K562 (cell line): ENCODE measurements around the gene FCSK. TPM values are rescaled to one million over a fixed set of nuclear protein-coding genes. Genes with fewer than 3 reads are reported as not detected.

Source experiments
- ATAC-seq: fragments of 200-7000 bp; cut with Tn5 transposase; 3 replicates; pipeline ENCODE4 v1.9.1; 2020; ENCODE audit warnings: moderate library complexity
- BruUV-seq: library from RNA; stranded (reverse); fragments of 400-500 nt; replicated peaks from 2 replicates; lab custom pipeline; 2021; lab: Mats Ljungman, UMichigan
- CTCF ChIA-PET: fragments of 300-600 bp; formaldehyde crosslinking; extraction: SDS; loops from one replicate; lab custom pipeline; 2021; ENCODE audit warnings: low intra/inter-chr PET ratio; lab: Yijun Ruan, JAX
- POLR2A ChIA-PET: fragments of 300-600, 350-650 bp; sonication (Branson Sonifier 250); formaldehyde crosslinking; extraction: SDS; loops from one replicate; lab custom pipeline; 2021; ENCODE audit warnings: antibody characterized with exemption, inconsistent platforms; lab: Yijun Ruan, JAX
- DNase-seq, 4 experiments: peaks; one replicate each; pipeline versions ENCODE4 v3.0.0 to v3.0.0-alpha.2; 2011 to 2018; ENCODE audit warnings: low spot score in 3 of 4, mixed read lengths in 3 of 4; ENCODE audit errors: extremely low read depth in 1 of 4
- FAIRE-seq: peaks from 2 replicates; lab custom pipeline; 2011; peaks lifted over from hg19 to GRCh38; lab: Jason Lieb, UNC
- H2AFZ ChIP-seq: 2 replicates; pipeline ENCODE4 v1.6.0; 2011; ENCODE audit warnings: low read depth, low read length, control low read depth, inconsistent platforms
- H3K27ac ChIP-seq: fragments of 200-600 bp; 3 replicates; pipeline ENCODE4 v1.8.0; 2011; ENCODE audit warnings: low read depth, mild to moderate bottlenecking, control low read depth, inconsistent platforms, low read length, moderate library complexity, mixed read lengths; ENCODE audit errors: extremely low read depth
- H3K27me3 ChIP-seq, 2 experiments: fragments of 300-600 bp in 1 of 2; 2 replicates in 1 of 2; 3 replicates in 1 of 2; pipeline versions ENCODE4 v1.6.0 to v1.8.0; 2011; ENCODE audit warnings: inconsistent platforms in 2 of 2, low read length in 2 of 2, mild to moderate bottlenecking in 1 of 2, mixed read lengths in 1 of 2, moderate library complexity in 1 of 2; ENCODE audit not compliant: control insufficient read depth in 2 of 2, insufficient read depth in 2 of 2
- H3K36me3 ChIP-seq: fragments of 300-600 bp; 3 replicates; pipeline ENCODE4 v1.8.0; 2011; ENCODE audit warnings: mild to moderate bottlenecking, low read length, inconsistent platforms; ENCODE audit not compliant: control insufficient read depth, insufficient read depth
- H3K4me1 ChIP-seq, 2 experiments: fragments of 200-600 bp in 1 of 2; replicated peaks in 1 of 2; 2 replicates in 1 of 2; 3 replicates in 1 of 2; pipeline versions ENCODE4 v1.5.1 to v1.8.0; 2011; ENCODE audit warnings: inconsistent platforms in 2 of 2, low read length in 2 of 2, mild to moderate bottlenecking in 1 of 2, mixed read lengths in 1 of 2, moderate library complexity in 1 of 2; ENCODE audit not compliant: control insufficient read depth in 2 of 2, insufficient read depth in 2 of 2
- H3K4me2 ChIP-seq: 2 replicates; pipeline ENCODE4 v1.6.1; 2011; ENCODE audit warnings: low read length, control low read depth, inconsistent platforms, mixed read lengths; ENCODE audit not compliant: insufficient read depth
- H3K4me3 ChIP-seq: fragments of 200-600 bp; sonication (generic), shearing (Covaris generic); 2 replicates; pipeline ENCODE4 v1.5.1; 2016; ENCODE audit warnings: control low read depth, inconsistent platforms
- H3K79me2 ChIP-seq: fragments of 200-600 bp; 3 replicates; pipeline ENCODE4 v1.8.0; 2011; ENCODE audit warnings: low read length, inconsistent platforms; ENCODE audit not compliant: control insufficient read depth, insufficient read depth
- H3K9ac ChIP-seq, 2 experiments: 2 replicates each; pipeline versions ENCODE4 v1.6.0 to v1.6.1; 2011; ENCODE audit warnings: low read depth in 2 of 2, low read length in 2 of 2, control low read depth in 1 of 2, inconsistent platforms in 1 of 2, mild to moderate bottlenecking in 1 of 2, mixed read lengths in 1 of 2; ENCODE audit not compliant: insufficient read depth in 1 of 2
- H3K9me1 ChIP-seq: one replicate; pipeline ENCODE4 v1.6.0; 2011; ENCODE audit warnings: inconsistent platforms, mild to moderate bottlenecking, low read length, moderate library complexity; ENCODE audit not compliant: control insufficient read depth, insufficient read depth
- H3K9me3 ChIP-seq: replicated peaks from 2 replicates; pipeline ENCODE4 v1.5.1; 2011; ENCODE audit warnings: low read depth, low read length, inconsistent platforms; ENCODE audit not compliant: control insufficient read depth, insufficient read depth
- H4K20me1 ChIP-seq: replicated peaks from 2 replicates; pipeline ENCODE4 v1.6.1; 2011; ENCODE audit warnings: low read length, inconsistent platforms, mixed read lengths; ENCODE audit not compliant: control insufficient read depth, insufficient read depth
- EHMT2 ChIP-seq: fragments of 450-650 bp; IDR thresholded peaks from 2 replicates; pipeline ENCODE4 v1.6.1; 2018; ENCODE audit warnings: antibody characterized with exemption
- HNRNPUL1 ChIP-seq: fragments of 200-400 bp; formaldehyde crosslinking; IDR thresholded peaks from 2 replicates; pipeline ENCODE4 v1.6.1; 2017; ENCODE audit warnings: low read length
- KDM1A ChIP-seq, 2 experiments: fragments of 450-650 bp; IDR thresholded peaks; 2 replicates each; pipeline ENCODE4 v1.6.1; 2016; ENCODE audit warnings: mild to moderate bottlenecking in 2 of 2
- MLLT1 ChIP-seq, 2 experiments: fragments of 450-650 bp; IDR thresholded peaks; 2 replicates each; pipeline ENCODE4 v1.6.1; 2016
- RBFOX2 ChIP-seq: fragments of 200-400 bp; formaldehyde crosslinking; IDR thresholded peaks from 2 replicates; pipeline ENCODE4 v1.6.1; 2017; ENCODE audit warnings: low read depth, mild to moderate bottlenecking, low read length, moderate library complexity
- ZBTB17 ChIP-seq: fragments of 450-650 bp; formaldehyde crosslinking; IDR thresholded peaks from 2 replicates; pipeline ENCODE4 v1.4.0; 2020; ENCODE audit warnings: mild to moderate bottlenecking
- ZNF311 ChIP-seq: fragments of 250-450 bp; sonication (Bioruptor Pico); IDR thresholded peaks from 2 replicates; pipeline ENCODE4 v1.4.0; 2020; ENCODE audit warnings: mild to moderate bottlenecking, moderate library complexity
- ZNF76 ChIP-seq: fragments of 250-450 bp; sonication (Bioruptor Pico); IDR thresholded peaks from 2 replicates; pipeline ENCODE4 v1.4.0; 2020; ENCODE audit warnings: mild to moderate bottlenecking, moderate library complexity, borderline replicate concordance
- WGBS: fragments of 100-300 bp; shearing (Covaris generic); methylation state at CpG from one replicate; pipeline ENCODE4 v1.1.6; 2016; ENCODE audit warnings: low coverage, mixed read lengths; ENCODE audit not compliant: insufficient coverage; ENCODE audit errors: missing lambda C conversion rate; 5-methylcytosine and 5-hydroxymethylcytosine counted together
- in situ Hi-C: fragments of 300-500 bp; cut with MboI; formaldehyde crosslinking; loops from 4 replicates; pipeline ENCODE4 v1.15.0; 2018; ENCODE audit warnings: inconsistent platforms, mixed read lengths
- intact Hi-C: fragments of 100-400 bp; cut with micrococcal nuclease; formaldehyde crosslinking; loops from 2 replicates; pipeline ENCODE4 v1.14.2; 2022
- polyA plus RNA-seq, 8 experiments: library from polyadenylated mRNA; depleted of rRNA in 4 of 8; stranded (reverse) in 5 of 8; unstranded in 3 of 8; fragments of >200 nt; fragmentation: Nextera tagmentation in 2 of 8; fragmentation: Illumina TruSeq in 1 of 8; extraction: Ambion mirVana in 2 of 8; extraction: Trizol in 1 of 8; gene quantifications; 2 replicates each; pipeline versions ENCODE4 v1.2.1 to v1.2.3, GENCODE V29; 2011 to 2014; ENCODE audit warnings: inconsistent platforms in 1 of 8, missing spikeins in 1 of 8
- total RNA-seq, 7 experiments: library from RNA; depleted of rRNA in 6 of 7; stranded (reverse); fragments of >200 nt in 6 of 7; fragmentation: Illumina TruSeq in 2 of 7; extraction: Trizol in 2 of 7; gene quantifications; 2 replicates each; pipeline versions ENCODE4 v1.2.1 to v1.2.3, GENCODE V29; 2011 to 2021; ENCODE audit warnings: low replicate concordance in 1 of 7
- TF ChIP-seq, protein P1 (sequence below), 2 experiments: fragments of 450-650 bp; formaldehyde crosslinking in 1 of 2; IDR thresholded peaks; 2 replicates each; pipeline versions ENCODE4 v1.4.0 to v1.6.1; 2014 to 2020; ENCODE audit warnings: mild to moderate bottlenecking in 2 of 2, borderline replicate concordance in 1 of 2, low read depth in 1 of 2
- TF ChIP-seq, protein P2 (sequence below): fragments of 450-650 bp; IDR thresholded peaks from 2 replicates; pipeline ENCODE4 v1.7.1; 2018; ENCODE audit warnings: mild to moderate bottlenecking, low read depth; ENCODE audit not compliant: partially characterized antibody

The FCSK gene
- total and polyA plus RNA-seq, 9 of the 15 experiments (the other 6 are each of a cell fraction or from before 2014, with no cell fraction given), result 0.92 to 18.6 (median 8.3) TPM

DNA sequence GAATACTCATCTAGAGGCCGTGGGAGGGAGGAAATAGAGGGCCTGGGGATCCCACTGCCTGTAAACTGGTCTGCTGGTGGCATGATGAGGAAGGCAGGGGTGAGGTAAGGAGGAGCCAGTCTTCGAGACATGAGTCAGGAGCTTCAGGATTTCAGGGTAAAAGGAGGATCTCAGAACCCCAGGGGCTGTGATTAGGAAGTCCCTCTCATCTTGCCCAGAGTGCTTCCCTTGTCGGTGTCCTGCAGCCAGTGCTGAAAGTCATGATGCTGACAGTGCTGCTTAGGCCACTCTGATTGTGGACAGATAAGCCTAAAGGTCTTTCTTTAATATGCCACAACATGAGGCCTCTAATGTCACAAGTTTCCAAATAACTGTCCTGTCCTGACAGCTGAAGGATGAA lies 39.4 kb downstream of the FCSK start:
- Histone ChIP-seq H3K27me3 (no peaks in the 10 kb centered on the region), H3K27ac (no peak overlapping the region), H3K36me3 (peaks cover 50% of the 10 kb centered on the region; the same call in 2 of the 3 replicates), H3K9me1 (no peaks in the 10 kb centered on the region), H2AFZ (no peak overlapping the region), H4K20me1 (no peaks in the 10 kb centered on the region), H3K9ac (peak overlapping the region in 1 of 2 experiments; percentile 23; a peak in 1 of 4 replicates), H3K4me3 (no peak overlapping the region), H3K79me2 (no peaks in the 10 kb centered on the region), H3K9me3 (no peaks in the 10 kb centered on the region), H3K4me1 (no peaks in the 10 kb centered on the region; a peak in 1 of 5 replicates), H3K4me2 (no peak overlapping the region)
- FAIRE-seq, result peak; percentile 63
- peak; percentile 67 for ATAC-seq
- ChIA-PET POLR2A (interaction anchor here (0.9 kb wide), 1 partner anchor 10 kb away, joined by 3 read pairs; no protein-coding TSS in a partner anchor), CTCF (no interaction called here)
- in situ Hi-C loops, result no loop called here
- WGBS, result 53% methylated on average over 3 of the region's 3 CpGs
- intact Hi-C loops, result no loop called here
- no peak for TF ChIP-seq RBFOX2
- TF ChIP-seq, protein P1, sequence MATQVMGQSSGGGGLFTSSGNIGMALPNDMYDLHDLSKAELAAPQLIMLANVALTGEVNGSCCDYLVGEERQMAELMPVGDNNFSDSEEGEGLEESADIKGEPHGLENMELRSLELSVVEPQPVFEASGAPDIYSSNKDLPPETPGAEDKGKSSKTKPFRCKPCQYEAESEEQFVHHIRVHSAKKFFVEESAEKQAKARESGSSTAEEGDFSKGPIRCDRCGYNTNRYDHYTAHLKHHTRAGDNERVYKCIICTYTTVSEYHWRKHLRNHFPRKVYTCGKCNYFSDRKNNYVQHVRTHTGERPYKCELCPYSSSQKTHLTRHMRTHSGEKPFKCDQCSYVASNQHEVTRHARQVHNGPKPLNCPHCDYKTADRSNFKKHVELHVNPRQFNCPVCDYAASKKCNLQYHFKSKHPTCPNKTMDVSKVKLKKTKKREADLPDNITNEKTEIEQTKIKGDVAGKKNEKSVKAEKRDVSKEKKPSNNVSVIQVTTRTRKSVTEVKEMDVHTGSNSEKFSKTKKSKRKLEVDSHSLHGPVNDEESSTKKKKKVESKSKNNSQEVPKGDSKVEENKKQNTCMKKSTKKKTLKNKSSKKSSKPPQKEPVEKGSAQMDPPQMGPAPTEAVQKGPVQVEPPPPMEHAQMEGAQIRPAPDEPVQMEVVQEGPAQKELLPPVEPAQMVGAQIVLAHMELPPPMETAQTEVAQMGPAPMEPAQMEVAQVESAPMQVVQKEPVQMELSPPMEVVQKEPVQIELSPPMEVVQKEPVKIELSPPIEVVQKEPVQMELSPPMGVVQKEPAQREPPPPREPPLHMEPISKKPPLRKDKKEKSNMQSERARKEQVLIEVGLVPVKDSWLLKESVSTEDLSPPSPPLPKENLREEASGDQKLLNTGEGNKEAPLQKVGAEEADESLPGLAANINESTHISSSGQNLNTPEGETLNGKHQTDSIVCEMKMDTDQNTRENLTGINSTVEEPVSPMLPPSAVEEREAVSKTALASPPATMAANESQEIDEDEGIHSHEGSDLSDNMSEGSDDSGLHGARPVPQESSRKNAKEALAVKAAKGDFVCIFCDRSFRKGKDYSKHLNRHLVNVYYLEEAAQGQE (IDR thresholded peaks at IDR 0.05; ENCODE audit: borderline replicate concordance), result peak; percentile 63
- TF ChIP-seq, protein P1 (CRISPR knock-in tag; IDR thresholded peaks at IDR 0.05; ENCODE audit: low read depth), result no peak
- TF ChIP-seq EHMT2, result peak; percentile 11; the same call in 1 of the 2 replicates
- TF ChIP-seq ZNF76 (CRISPR knock-in tag), result no peak
- 0 out of 4 replicates have a peak, but pooled peaks of 1 of the 2 experiments have one; percentile 35 for TF ChIP-seq MLLT1 (IDR thresholded peaks at IDR 0.05)
- TF ChIP-seq ZNF311 (CRISPR knock-in tag), result no peak
- TF ChIP-seq, protein P2, sequence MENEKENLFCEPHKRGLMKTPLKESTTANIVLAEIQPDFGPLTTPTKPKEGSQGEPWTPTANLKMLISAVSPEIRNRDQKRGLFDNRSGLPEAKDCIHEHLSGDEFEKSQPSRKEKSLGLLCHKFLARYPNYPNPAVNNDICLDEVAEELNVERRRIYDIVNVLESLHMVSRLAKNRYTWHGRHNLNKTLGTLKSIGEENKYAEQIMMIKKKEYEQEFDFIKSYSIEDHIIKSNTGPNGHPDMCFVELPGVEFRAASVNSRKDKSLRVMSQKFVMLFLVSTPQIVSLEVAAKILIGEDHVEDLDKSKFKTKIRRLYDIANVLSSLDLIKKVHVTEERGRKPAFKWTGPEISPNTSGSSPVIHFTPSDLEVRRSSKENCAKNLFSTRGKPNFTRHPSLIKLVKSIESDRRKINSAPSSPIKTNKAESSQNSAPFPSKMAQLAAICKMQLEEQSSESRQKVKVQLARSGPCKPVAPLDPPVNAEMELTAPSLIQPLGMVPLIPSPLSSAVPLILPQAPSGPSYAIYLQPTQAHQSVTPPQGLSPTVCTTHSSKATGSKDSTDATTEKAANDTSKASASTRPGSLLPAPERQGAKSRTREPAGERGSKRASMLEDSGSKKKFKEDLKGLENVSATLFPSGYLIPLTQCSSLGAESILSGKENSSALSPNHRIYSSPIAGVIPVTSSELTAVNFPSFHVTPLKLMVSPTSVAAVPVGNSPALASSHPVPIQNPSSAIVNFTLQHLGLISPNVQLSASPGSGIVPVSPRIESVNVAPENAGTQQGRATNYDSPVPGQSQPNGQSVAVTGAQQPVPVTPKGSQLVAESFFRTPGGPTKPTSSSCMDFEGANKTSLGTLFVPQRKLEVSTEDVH, result no peak
- no peak for TF ChIP-seq HNRNPUL1
- 0 out of 2 replicates have a peak, but pooled peaks have one; percentile 30 for TF ChIP-seq ZBTB17 (CRISPR knock-in tag)
- no peak for TF ChIP-seq KDM1A (IDR thresholded peaks at IDR 0.05)
- no TSS peak for BruUV-seq
- DNase-seq, result peak in 1 of 4 experiments; percentile 28
